Retina (tissue), 1 donor: ENCODE measurements around the gene POLR3C.
A peak's percentile ranks its signal among the peaks of the same experiment; 100 is the strongest.
"Not testable (repeated sequence)": the region's sequence is repeated elsewhere in the genome, so short reads cannot be mapped to it uniquely, and the experiment has no call there.

Source experiments
- DNase-seq: peaks from one replicate; pipeline ENCODE4 v3.0.0-alpha.2; 2016

POLR3C gene

DNA sequence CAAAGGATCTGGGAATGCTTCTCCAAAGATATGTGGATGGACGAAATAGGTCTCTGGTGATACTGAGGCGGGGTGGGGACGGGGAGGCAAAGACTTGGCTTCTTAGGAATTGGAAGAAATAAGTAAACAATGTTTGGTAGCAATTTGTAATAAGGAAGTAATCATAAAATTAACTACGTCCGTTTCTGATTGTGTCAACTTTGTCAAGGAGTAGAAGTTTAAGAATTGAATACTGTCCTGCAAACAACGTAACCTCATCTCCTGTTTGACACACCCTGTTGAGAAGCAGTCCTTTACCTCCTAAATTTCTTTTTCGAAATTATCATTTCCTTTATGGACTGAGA, 471 bp downstream of the POLR3C start:
- DNase-seq, result no peak

DNA sequence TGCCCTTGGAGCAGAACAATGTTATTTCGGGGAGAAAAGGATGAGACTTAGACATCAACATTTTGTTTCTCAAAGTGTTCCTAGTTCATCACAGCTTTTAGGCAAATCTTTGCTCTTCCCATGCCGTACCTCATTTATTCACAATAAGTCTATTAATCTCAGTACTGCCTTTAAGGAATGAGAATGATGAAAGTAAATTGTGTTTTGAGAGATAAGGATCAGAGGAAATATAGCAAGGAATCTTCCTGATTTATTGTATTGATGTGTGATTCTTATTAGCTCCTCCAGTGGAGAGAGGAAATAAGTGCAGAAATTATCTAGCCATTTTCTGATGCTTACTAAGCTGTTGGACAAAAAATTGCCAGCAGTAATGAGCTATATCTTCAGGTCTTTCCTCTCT, 2.0 kb downstream of the POLR3C start:
- DNase-seq, result no peak

DNA sequence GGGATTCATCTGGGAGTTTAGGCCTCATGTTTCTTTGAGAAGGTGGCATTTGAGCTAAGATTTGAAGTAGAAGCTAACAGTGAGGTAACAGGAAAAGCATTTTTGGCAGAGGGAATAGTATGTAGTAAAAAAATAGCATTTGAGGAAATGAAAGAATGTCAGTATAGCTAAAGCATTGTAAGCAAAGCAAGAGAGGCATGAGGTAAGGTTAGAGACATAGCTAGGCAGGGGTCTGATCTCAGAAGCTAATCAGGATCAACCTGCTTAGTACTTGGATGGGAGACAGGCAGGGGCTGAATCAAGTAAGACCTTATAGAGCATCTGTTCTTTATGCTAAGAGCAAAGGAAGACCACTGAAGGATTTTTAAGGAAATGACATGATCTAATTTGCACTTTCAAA, 4.0 kb downstream of the POLR3C start:
- no peak for DNase-seq

DNA sequence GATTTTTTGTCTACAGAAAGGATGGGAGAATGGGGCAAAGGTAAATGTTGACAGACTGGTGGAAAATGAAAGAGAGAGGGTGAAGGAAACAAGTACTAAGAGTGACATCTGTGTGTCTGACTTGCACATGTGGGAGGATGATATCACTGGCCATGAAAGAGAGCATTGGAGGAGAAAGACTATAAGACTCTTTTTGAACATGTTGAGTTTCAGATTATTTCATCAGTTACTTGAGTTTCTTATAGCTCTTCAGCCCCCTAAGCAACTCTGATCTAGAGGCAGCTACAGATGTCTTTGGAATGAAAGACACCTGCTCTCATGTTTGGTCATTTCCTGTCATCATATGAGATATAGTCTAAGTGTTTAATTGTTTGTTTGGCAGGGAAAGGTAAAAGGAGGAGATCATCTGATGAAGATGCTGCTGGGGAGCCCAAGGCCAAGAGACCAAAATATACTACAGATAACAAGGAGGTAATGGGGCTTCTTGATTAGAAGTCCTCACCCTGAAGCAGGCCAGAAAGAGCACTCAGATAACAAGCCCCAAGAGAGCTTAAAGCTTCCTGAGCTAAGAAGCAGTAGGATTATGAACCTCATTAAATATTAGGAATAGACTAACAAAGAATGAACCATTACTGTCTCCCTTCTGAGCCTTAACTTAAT, 4.5 kb downstream of the POLR3C start:
- DNase-seq, result no peak

DNA sequence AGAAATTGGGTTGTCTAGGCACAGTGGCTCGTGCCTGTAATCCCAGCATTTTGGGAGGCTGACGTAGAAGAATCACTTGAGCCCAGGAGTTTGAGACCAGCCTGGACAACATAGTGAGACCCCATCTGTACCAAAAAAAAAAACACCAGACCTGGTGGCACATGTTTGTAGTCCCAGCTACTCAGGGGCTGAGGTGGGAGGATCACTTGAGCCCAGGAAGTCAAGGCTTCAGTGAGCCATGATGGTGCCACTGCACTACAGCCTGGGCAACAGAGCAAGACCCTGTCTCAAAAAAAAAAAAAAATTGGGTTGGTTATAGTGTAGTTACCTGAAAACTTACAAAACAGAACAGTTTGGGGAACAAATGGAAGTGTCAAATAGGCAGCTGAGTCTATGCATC, 6.8 kb downstream of the POLR3C start:
- DNase-seq, result not testable (repeated sequence)

DNA sequence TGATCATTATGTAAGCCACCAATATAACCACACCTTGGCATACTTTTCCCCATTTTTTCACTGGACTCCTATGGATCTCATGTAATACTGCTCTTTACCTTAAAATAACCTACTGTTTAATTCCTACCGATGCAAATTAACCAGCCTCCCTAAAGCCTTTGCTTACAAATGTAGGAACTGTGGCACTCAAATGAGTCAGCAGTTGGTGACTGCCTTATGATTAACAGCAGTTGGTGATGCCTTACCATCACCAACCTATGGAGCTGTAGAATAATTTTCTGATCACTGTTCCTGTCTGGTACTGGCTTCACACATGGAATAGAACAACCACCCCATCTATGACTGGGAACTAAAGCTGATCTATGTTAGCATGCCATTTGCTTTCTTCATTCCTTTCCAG, 13.7 kb downstream of the POLR3C start:
- DNase-seq, result no peak

DNA sequence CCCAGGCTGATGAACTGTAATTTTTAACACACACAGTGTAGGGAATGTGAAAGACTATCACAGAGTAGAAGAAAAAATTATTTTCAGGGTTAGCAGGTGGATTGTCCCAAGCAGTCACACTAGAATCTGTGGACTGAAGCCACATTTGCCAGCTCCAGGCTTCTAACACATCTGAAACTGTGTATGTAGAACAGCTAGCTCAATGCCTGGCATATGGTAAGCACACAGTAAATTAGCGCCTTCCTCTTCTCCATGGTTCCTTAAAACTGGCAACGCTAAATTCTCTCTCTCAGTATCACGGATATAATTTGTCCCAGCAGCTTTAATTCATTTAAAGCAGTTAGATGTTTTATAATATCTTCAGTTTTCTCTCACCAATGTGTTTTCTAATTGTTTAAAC, 19.0 kb downstream of the POLR3C start:
- DNase-seq, result no peak

DNA sequence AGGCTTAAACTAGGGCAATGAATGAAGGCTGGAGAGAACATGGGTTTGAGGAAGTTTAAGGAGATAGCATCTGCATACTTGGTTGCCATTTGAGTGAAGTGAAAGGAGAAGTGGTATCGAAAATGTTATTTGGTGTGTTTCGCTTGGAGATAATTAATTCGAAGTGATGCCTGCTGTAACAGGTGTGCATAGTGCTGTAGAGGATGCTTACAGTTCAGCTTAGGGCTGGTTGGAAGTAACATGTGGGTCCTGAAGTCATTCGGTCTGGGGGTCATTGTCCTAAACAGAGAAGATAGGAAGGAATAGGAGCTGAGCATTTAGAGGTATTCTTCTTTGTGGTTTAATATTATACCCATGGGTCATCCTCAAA, 21.1 kb downstream of the POLR3C start:
- DNase-seq, result no peak

DNA sequence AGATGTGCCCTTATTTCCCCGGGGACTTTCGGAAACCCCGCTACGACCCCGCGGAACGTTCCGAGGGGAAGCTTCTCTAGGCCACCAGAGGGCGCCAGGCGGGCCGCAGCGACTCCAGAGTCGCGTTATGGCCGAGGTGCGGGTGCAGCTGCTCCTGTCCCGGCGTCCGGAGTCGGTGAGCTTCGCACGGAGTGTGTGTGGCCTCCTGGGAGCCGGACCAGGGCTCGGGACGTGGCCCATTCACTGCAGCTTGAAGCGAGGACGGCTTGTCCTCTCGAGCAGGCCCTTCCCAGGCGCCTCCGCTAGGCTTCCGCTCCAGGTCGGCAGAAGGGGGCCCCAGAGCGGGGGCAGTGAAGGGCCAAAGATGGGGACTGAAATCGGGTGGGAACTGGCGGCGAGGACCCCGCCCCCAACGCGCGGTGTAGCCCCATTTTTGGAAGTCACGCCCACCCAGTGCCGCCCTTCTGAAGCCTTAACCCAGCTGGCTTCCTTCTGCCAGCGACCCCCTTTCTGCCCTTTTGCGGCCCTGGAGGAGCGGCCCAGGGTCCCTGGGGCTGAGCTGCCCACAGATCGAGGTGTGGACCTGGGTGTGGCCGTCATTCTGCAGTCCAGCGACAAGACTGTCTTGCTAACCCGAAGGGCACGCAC, 21.6 kb downstream of the POLR3C start, which contains the start of gene NUDT17:
Gene NUDT17 (plus strand): TSS at position 117 of the 648 bp plus-strand sequence. CDS start 11 bp downstream, at position 128.
- peak; percentile 92 for DNase-seq

DNA sequence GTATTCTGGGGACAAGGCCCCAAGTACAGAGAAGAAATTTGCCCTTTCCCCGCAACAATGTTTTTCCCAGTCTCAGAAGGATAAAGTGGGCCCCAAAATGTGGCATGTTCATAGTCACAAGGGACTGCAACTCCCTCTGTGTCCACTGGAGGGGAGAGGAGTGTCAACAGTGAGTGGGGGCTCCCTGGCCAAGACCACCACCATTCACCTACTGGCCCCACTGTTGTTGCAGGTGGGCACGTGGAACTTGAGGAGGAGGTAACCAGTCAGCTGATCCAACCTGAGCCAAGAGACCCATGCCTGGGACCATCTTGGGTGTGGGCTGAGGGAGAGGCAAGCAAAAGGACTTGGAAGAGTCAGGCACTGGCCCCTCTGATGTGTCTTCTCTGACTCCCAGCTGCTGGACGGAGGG, 22.2 kb downstream of the POLR3C start:
- DNase-seq, result peak; percentile 66

DNA sequence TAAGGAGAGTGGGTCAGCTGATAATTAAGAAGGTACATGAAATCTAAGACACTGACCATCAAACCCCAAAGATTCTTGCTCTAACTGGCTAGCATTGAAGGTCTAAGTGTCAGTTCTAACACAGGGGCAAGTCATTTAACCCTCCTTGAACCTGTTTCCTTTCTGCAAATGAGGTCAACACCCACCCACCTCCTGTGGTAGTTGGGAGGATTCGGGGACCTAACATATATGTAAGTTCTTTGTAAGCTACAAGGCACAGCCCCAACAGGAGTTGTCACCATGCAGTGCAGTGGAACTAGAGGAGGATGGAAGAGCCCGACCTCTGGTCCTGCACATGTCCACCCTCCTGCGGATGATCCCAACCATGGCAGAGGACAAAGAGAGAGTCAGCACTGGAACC, 23.8 kb downstream of the POLR3C start:
- no peak for DNase-seq

DNA sequence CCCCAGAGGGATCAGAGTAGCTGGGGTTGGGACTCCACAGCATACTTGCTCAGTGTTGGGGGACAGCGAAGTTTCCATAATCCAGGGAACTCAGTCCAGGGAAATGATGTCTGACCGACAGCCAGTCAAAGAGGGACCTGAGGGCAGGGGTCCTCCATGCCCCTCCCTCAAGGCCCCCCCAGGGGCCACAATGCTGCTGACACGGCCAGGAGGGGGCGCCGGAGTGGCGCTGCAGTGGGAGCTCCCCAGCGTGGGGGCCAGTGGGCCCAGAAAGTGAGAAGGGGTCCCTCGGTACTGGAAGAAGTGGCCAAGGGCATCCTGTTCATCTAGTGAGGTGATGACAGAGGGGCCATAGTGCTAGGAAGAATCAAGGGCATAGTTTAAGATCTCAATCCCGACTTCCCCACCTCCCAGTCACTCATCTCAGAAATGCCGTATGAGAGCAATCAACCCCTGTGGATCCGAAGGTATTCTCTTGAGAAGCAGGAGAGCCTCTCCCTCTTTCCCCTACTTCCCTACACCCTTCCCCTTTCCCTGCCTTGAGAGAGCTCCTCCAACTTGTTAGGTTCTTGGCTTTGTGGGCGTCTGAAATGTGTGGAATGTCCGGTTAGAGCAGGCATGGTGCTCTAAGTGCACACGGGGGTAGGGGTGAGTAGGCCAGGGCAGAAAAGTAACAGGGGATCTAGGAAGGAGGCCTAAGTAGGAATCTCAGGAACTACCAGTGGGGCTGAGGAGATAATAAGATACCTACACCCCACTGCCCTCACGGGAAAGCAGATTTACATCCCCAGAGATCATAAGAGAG, 25.6 kb downstream of the POLR3C start:
- DNase-seq, result no peak

DNA sequence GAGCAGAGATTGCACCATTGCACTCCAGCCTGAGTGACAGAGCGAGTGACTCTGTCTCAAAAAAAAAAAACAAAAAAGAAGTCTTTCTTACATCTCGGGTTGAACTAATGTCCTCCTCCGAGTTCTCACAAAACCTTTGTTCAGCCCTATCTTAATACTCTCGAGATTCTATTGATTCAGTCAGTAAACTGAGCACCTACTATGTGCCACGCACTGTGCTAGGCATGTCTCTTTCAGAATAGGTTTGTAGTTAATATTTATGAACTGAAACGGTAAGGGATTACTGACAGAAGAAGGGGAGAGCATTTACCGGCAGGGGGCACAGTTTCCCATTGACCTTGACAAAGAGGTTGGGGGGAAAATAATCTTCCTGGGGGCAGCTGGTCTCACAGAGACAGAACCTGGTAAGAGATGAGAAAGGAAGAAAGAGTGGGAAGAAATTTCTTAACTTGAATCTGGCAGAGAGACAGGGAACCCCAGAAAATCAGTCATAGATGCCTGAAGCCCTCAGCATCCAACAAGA, 31.5 kb downstream of the POLR3C start:
- no peak for DNase-seq

DNA sequence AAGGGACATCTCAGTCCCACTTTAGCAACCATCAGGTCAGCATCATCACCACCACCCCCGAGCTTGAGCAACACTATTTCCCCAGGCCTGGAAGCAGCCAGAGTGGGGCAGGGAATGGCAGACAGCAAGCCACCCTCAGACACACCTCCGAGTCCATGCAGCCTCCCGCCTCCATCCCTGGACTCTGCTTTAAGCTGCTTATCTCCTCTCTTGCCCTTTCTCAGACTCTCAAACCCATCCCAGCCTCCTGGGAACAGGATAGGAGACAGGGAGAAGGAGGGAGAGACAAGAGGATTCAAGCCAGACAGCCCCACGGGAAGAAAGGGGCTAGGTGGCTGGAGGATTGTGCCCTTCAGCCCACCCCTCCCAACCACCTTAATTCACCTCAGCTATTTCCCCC, 33.2 kb downstream of the POLR3C start:
- no peak for DNase-seq

DNA sequence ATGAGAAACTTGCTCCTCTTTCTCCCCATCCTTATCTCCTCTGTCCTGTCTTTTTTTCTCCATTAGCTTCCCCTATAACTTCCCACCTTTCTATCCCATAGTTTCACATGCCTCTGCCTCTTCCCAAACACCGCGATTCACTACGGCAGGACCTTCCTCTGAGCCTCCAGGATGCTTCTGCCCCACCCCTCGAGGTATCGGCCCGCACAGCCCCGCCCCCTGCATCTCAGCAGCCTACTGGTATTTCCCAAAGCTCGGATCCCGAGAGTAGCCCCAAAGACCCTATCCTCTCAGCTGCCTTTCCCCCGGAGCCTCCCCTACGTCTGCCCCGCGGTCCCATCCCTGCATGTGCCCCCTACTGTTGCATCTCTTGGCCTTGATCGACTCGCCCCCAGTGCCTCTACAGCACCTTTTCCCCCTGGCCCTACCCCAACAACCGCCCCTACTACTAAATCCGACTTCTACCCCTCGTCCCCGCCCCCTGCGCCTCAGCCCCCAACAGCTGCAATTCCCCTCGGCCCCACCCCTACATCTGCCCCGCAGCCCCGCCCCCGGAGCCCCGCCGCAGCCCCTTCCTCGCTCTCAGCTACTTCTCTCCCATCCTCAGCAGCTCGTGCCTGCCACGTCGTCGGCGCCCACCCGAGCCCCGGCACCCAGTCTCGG, 34.4 kb downstream of the POLR3C start:
- peak; percentile 42 for DNase-seq

DNA sequence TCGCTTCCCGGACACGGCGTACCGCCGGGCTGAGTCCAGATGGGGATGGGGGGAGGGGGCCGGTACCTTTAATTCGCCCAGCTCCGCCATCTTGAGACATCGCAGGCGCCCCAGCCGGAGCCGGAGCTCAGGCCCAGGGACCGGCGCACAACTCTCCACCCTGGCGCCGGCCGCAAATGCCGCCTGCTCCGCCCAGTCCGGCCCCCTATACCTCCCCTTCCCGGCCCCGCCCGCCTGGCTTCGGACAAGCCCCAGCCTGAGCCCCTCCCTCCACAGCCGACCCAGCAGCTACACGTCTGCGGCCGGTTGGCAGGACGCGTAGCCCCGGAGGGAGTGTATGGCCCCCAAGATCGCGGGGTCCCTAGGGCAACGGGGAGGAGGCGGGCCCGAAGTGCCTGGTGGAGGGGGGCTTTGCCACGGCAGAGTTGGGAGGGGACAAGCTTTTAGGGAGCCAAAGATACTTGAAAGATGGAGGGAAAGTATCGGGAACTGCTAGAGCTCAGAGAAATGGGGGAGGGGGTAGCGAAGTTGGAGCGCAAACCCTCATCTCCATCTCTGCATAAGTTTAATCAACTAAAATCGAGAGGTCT, 35.0 kb downstream of the POLR3C start, which contains the start of gene PIAS3:
Gene PIAS3 (minus strand): TSS at position 181 of the 590 bp plus-strand sequence. CDS start 91 bp downstream, at position 90.
- DNase-seq, result peak; percentile 92

DNA sequence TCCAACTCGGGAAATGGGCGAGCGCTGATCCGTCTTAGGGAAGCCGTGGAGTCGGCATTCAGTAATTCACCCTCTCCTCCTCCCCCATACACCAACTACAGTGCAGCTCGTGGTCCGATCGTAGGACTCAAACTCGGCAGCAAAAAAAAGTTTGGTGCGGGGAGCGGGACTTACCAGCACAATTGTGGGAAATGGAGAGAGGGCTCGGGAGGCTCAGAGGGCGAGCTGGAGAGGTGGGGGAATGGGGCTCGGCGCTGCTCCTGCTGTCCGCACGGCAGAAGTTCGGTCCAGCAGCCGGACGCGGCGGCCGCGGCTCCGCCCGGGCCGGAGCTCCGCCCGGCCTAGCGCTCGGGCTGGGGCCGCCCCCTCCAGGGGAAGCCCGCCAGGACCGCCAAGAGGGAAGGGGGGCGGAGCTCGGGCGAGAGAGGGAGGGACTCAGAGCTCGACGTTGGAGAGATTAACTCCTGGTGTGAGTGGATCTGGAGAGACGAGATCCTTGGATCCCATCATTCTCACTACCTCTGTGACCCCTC, 35.6 kb downstream of the POLR3C start:
- DNase-seq, result no peak

DNA sequence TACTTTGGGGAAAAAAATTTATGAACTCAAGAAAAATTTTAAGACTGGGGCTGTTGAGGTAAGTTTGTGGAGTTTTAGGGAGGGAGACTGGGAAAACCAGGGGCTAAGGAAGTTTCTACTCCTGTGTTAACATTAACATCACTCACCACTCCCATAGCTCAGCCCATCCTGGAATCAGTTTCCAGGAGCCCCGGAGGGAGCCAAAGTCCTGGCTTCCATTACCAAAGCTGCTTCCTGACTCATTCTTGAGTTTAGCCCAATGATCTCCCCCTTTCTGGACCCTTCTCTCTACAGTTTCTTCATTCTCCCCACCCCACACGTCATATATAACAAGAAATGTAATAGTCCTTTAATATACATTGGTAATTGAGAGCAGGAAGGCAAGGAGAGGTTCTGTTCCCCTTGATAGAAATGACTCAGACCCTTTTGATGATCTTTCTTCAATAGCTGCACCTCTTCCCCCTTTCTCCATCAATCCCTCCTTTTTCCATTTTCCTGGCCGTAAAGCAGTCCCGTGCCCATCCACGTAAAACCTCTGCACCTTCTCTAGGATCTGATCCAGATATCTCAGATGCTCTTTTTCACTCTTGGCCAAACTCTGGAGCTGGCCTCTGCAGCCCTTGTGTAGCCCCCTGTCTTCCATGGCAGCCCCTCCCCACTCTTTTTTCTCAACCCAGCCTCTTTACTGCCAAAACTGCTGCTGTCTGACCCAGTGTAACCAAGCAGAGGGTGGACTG, 39.5 kb downstream of the POLR3C start:
- DNase-seq, result no peak

DNA sequence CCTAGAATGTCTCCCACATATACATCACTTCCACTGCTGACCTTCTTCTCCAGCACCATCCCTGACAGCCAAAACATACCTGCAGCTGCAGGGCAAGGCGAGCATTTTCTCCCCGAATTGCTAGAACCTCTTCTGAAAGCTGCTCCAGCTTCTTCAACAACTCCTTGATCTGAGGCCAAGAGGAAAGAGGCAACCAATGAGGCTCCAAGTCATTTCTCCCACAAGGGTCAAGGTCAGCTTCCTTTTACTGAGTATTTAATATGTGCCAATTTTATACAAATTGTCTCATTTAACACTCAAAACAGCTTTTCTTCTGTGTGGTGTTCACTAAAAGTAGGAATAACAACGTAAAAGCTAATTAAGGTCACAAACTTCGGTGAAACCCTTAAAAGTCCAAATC, 44.2 kb downstream of the POLR3C start:
- DNase-seq, result no peak

DNA sequence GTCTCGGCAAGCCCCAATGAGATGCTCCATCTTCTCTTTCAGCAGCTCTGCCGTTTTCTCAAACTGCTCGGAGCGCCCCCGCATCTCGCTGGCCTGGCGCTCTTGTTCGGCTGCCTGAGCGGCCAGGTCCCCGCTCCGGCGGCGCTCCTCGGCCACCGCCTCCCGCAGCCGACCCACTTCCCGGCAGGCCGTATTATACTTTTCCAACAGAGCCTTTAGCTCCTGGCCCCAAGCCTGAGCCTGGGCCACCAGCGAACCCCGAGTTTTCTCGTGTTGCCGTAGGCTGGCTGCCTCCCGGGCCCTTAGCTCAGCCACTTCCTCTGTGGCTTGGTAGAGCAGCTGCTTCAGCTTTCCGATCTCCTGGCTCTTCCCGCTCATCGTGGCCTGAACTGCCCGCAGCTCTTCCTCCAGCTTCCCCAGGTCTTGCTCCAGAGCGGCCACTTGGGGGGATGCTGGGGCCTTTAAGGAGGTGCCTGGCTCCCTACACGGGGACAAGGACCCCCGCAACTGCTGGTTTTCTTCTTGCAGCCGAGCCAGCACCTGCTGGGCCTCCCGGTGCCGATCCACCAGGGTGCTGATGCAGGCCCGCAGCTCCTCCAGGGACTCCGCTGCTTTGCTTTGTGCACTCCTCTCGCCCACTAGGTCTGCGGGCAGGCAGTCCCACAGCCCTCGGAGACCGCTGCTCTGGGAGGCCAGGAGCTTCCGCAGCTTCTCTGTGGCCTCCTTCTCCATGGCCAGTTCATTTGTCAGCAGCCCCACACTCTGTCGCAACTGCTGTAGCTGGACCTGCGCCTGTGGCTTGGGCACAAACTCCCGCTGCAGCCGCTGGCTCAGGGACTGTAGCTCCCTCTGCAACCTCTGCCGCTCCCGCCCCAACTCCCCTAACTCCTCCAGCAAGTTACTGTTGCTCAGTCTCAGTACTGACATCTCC, 48.3 kb downstream of the POLR3C start:
- DNase-seq, result peak; percentile 92

DNA sequence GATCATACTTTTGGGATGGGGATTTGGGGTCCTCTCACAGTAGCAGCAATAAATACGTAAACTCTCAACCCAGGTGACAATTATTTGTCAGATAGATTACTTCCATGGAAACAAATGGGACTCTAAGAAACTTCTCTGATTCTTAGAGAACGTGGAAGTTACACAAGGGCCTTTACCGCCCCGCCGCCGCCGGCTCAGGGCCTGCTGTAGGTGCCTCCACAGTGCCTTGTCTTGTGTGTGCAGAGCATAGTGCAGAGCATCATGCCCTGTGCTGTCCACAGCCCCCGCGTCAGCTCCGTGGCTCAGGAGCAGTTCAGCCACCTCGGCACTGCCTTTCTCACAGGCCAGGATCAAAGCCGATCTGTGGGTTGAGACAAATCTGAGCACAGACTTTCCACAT, 50.6 kb downstream of the POLR3C start:
- DNase-seq, result no peak
